Lower lobe of right lung (tissue), 2 donors: ENCODE results near the gene RAPSN. TPM values are rescaled to one million over a fixed set of nuclear protein-coding genes. Genes with fewer than 3 reads are reported as not detected.

Experiments used
- ATAC-seq, 2 donors: fragments of 200-7000 bp; cut with Tn5 transposase; one replicate each; pipeline ENCODE4 v1.9.1; 2020 to 2022; ENCODE audit warnings: mild to moderate bottlenecking in 2 of 2, moderate library complexity in 2 of 2
- DNase-seq: peaks from one replicate; pipeline ENCODE4 v3.0.0-alpha.2; 2020
- H3K27ac ChIP-seq: fragments of 200-600 bp; one replicate; pipeline ENCODE4 v1.8.0; 2022
- H3K27me3 ChIP-seq: fragments of 200-600 bp; one replicate; pipeline ENCODE4 v1.8.0; 2022; ENCODE audit warnings: low read depth
- H3K36me3 ChIP-seq: fragments of 200-600 bp; one replicate; pipeline ENCODE4 v1.8.0; 2022; ENCODE audit warnings: mild to moderate bottlenecking
- H3K4me1 ChIP-seq: fragments of 200-600 bp; one replicate; pipeline ENCODE4 v1.8.0; 2022
- H3K4me3 ChIP-seq: fragments of 200-600 bp; one replicate; pipeline ENCODE4 v1.8.0; 2022; ENCODE audit warnings: mild to moderate bottlenecking
- H3K9me3 ChIP-seq: fragments of 200-600 bp; one replicate; pipeline ENCODE4 v1.8.0; 2022
- CTCF ChIP-seq: fragments of 200-600 bp; IDR thresholded peaks from one replicate; pipeline ENCODE4 v1.8.0; 2022; ENCODE audit warnings: antibody characterized with exemption, mild to moderate bottlenecking
- intact Hi-C: fragments of 100-400 bp; cut with DNase I; formaldehyde crosslinking; loops from one replicate; pipeline ENCODE4 v1.11.0; 2022
- total RNA-seq: library from RNA; stranded (reverse); fragmentation: NEBNext Ultra II Directional; extraction: Animal tissue kit (Norgen Biotek cat#: 25700); gene quantifications from one replicate; pipeline ENCODE4 v1.2.1, GENCODE V29; 2021
- donor health status: DM: no; HTN: yes; CAD: no; lungs with severe emphysema.

The RAPSN gene
- total RNA-seq, 1 donor from 2014 or later: 1.2 TPM

GRCh38 chr11:47441421-47441820, 7.5 kb downstream of the RAPSN start:
- H3K4me1 ChIP-seq: no peaks in the 10 kb centered on the region
- H3K9me3 ChIP-seq: no peaks in the 10 kb centered on the region
- no peak for TF ChIP-seq CTCF
- ATAC-seq: no peak
- no peak overlapping the region for H3K4me3 ChIP-seq
- no peaks in the 10 kb centered on the region for H3K27me3 ChIP-seq
- intact Hi-C loops: no loop called here
- H3K36me3 ChIP-seq: no peaks in the 10 kb centered on the region
- DNase-seq: no peak
- H3K27ac ChIP-seq: no peak overlapping the region

- no peak for ATAC-seq
- DNase-seq: no peak
- Histone ChIP-seq H3K27ac (no peak overlapping the region), H3K36me3 (no peaks in the 10 kb centered on the region), H3K27me3 (no peaks in the 10 kb centered on the region), H3K4me1 (no peaks in the 10 kb centered on the region), H3K9me3 (no peaks in the 10 kb centered on the region), H3K4me3 (no peak overlapping the region)
- intact Hi-C loops: no loop called here
- TF ChIP-seq CTCF: no peak
These were observed 8.9 kb downstream of the RAPSN start for GRCh38 chr11:47440054-47440476.

GRCh38 chr11:47438721-47439120, 10.2 kb downstream of the RAPSN start:
- TF ChIP-seq CTCF: no peak
- DNase-seq (no peak), ATAC-seq (no peak)
- no peaks in the 10 kb centered on the region for H3K36me3 ChIP-seq
- no peak overlapping the region for H3K4me3 ChIP-seq
- no peaks in the 10 kb centered on the region for H3K9me3 ChIP-seq
- no peak overlapping the region for H3K27ac ChIP-seq
- no peaks in the 10 kb centered on the region for H3K4me1 ChIP-seq
- intact Hi-C loops: no loop called here
- H3K27me3 ChIP-seq: no peaks in the 10 kb centered on the region

- no peaks in the 10 kb centered on the region for H3K27me3 ChIP-seq
- H3K4me3 ChIP-seq: no peak overlapping the region
- no peaks in the 10 kb centered on the region for H3K4me1 ChIP-seq
- TF ChIP-seq CTCF: no peak
- no peaks in the 10 kb centered on the region for H3K9me3 ChIP-seq
- DNase-seq (no peak), ATAC-seq (no peak)
- no peaks in the 10 kb centered on the region for H3K36me3 ChIP-seq
- intact Hi-C loops: no loop called here
- H3K27ac ChIP-seq: no peak overlapping the region
These were observed 11.1 kb downstream of the RAPSN start for GRCh38 chr11:47437746-47438418.

- intact Hi-C loops: no loop called here
- H3K4me1 ChIP-seq: no peaks in the 10 kb centered on the region
These were observed 11.7 kb downstream of the RAPSN start for GRCh38 chr11:47437218-47437745.

More at GRCh38 chr11:47437218-47437745, 11.7 kb downstream of the RAPSN start:
- Histone ChIP-seq H3K27me3 (no peaks in the 10 kb centered on the region), H3K4me3 (no peak overlapping the region), H3K27ac (no peak overlapping the region), H3K36me3 (no peaks in the 10 kb centered on the region), H3K9me3 (no peaks in the 10 kb centered on the region)
- no peak for ATAC-seq
- no peak for DNase-seq
- TF ChIP-seq CTCF: no peak
